ENCODE data around the gene MATN3.

DNA sequence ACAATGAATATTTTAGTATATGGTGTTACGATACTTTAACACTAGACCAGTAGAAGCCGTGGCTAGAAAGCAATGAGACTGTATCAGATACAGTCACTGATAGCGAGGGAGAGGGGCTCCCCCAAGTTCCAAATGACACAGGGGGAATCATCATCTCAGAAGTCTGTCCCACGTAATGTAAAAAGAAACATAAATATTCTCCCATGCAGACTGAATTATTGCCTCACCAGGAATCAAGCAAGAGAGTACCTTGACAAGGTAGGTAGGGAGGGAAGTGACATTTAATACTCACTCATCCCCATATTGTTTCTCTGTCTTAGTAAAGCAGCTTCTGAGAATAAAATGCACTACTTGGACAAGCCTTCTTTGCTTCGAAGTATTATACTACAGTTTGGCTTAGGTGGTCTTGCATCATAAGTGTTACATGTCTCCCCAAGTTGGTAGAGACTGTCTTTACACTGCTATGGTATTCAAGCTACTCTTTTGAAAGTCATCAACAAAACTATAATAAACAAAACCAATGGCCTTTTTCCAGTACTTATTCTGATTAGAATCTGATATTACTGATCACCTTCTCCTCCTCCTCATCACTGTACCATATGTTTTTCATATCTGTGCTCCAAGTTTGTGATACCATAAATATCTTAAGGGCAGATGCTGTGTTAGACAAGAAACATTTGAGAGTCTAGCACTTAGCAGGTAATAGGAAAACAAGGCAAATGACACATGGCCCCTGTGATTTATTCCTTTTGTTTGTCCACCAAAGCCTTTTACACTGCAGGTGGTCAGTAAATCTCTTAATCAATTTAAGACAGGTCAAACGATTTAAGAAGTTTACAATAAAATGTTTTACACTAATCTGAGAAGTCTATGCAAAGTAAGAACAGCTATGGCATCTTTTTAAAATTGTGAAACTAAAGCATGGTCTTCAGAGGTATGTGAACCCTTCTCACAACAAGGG is 36.3 kb upstream of the MATN3 start:
- TF ChIP-seq CTCF (IDR thresholded peaks at IDR 0.05) (no peak), POLR2A (IDR thresholded peaks at IDR 0.05) (no peak), EP300 (IDR thresholded peaks at IDR 0.05) (no peak), POLR2AphosphoS5 (IDR thresholded peaks at IDR 0.05) (no peak)
